H1 (cell line): ENCODE results near the gene CASP8AP2. TPM values are rescaled to one million over a fixed set of nuclear protein-coding genes. Genes with fewer than 3 reads are reported as not detected.

Source experiments
- ATF3 ChIP-seq: IDR thresholded peaks from 2 replicates; pipeline ENCODE4 v1.6.1; 2011; ENCODE audit warnings: low read depth, mild to moderate bottlenecking, low read length; ENCODE audit not compliant: insufficient read depth
- polyA plus RNA-seq, 7 experiments: library from polyadenylated mRNA; depleted of rRNA in 3 of 7; stranded (reverse) in 5 of 7; unstranded in 2 of 7; fragments of >200 nt in 5 of 7; fragments of 200-250 nt in 2 of 7; gene quantifications; 1 replicate in 5 of 7; 2 replicates in 1 of 7; 4 replicates in 1 of 7; pipeline versions ENCODE4 v1.2.1 to v1.2.3, GENCODE V29; 2011 to 2013; ENCODE audit warnings: missing spikeins in 2 of 7, mixed read lengths in 2 of 7
- total RNA-seq: library from RNA; stranded (reverse); fragmentation: NEBNext Ultra II Directional; extraction: Animal tissue kit (Norgen Biotek cat#: 25700); gene quantifications from 2 replicates; pipeline ENCODE4 v1.2.1, GENCODE V29; 2021

The CASP8AP2 gene
- total and polyA plus RNA-seq, 2 of the 8 experiments (the other 6 are each of a cell fraction or from before 2014, with no cell fraction given): 6.9 to 32.1 TPM

GRCh38 chr6:89789980-89790379, 39.7 kb upstream of the CASP8AP2 start (continued):
- TF ChIP-seq ATF3: no peak
